ENCODE data around the gene FXR2.

FXR2 gene

GRCh38 chr17:7579001-7579833 lies 35.5 kb downstream of the FXR2 start, which contains the start of gene CD68:
Gene CD68, plus strand, starts transcription at chr17:7579638. Its CDS starts 40 bp downstream, at chr17:7579678.
- Histone ChIP-seq H3K36me3 (ENCODE audit: control insufficient read depth in 2 of 2, insufficient read depth in 1 of 2, low read length in 2 of 2) (peaks cover 36 to 75% of the 10 kb centered on the region in 2 experiments), H3K27ac (ENCODE audit: extremely low read depth, low read depth, low read length) (peak within 1 kb of the TSS; percentile 47), H3K9me3 (ENCODE audit: control insufficient read depth, insufficient read depth, low read depth, low read length) (no peaks in the 10 kb centered on the region), H3K4me3 (ENCODE audit: low read depth, low read length) (no peak within 1 kb of the TSS), H3K4me1 (ENCODE audit: control insufficient read depth, insufficient read depth, low read length) (peaks cover 11% of the 10 kb centered on the region; the same call in 1 of the 2 replicates)
- CTCF ChIA-PET, result interaction anchor here (2.3 to 2.6 kb wide), 2 partner anchors 10 to 109 kb away, joined by 7 to 11 read pairs; partner anchors contain the start of genes TP53 and WRAP53
- POLR2A ChIA-PET, result interaction anchor here (0.6 to 3.7 kb wide), 10 partner anchors 8 to 252 kb away, joined by 3 to 50 read pairs (median 6); partner anchors contain the start of genes POLR2A, SAT2, SENP3 and SOX15
- TF ChIP-seq ZNF837 (tag by site-specific recombination; IDR thresholded peaks at IDR 0.05) (no peak), PBX3 (CRISPR knock-in tag; IDR thresholded peaks at IDR 0.05) (no peak), ZNF626 (tag by site-specific recombination; IDR thresholded peaks at IDR 0.05) (no peak), ZNF366 (tag by site-specific recombination; conservative IDR thresholded peaks at IDR 0.05) (peak; percentile 82), ZNF560 (tag by site-specific recombination; IDR thresholded peaks at IDR 0.05; ENCODE audit: borderline replicate concordance) (no peak), ZNF513 (tag by site-specific recombination; IDR thresholded peaks at IDR 0.05) (no peak), ZNF24 (tag by site-specific recombination; IDR thresholded peaks at IDR 0.05) (no peak), ZNF521 (tag by site-specific recombination; IDR thresholded peaks at IDR 0.05) (no peak), ZNF768 (tag by site-specific recombination; IDR thresholded peaks at IDR 0.05) (no peak), BCL11B (tag by site-specific recombination; IDR thresholded peaks at IDR 0.05; ENCODE audit: low read depth) (no peak), HOXA7 (CRISPR knock-in tag; IDR thresholded peaks at IDR 0.05; ENCODE audit: borderline replicate concordance) (no peak), ZNF350 (tag by site-specific recombination; IDR thresholded peaks at IDR 0.05) (no peak), ATF2 (tag by site-specific recombination; IDR thresholded peaks at IDR 0.05; ENCODE audit: low read depth) (no peak), ZNF530 (tag by site-specific recombination; IDR thresholded peaks at IDR 0.05; ENCODE audit: low read depth) (no peak), KLF17 (tag by site-specific recombination; IDR thresholded peaks at IDR 0.05) (0 out of 2 replicates have a peak, but pooled peaks have one; percentile 78), SETDB1 (IDR thresholded peaks at IDR 0.05; ENCODE audit: insufficient read length, low read length) (no peak), ZNF580 (tag by site-specific recombination; IDR thresholded peaks at IDR 0.05) (no peak), ZNF324 (tag by site-specific recombination; IDR thresholded peaks at IDR 0.05) (no peak), ZNF2 (tag by site-specific recombination; IDR thresholded peaks at IDR 0.05) (no peak; the same call in 1 of the 2 replicates), ZNF48 (tag by site-specific recombination; IDR thresholded peaks at IDR 0.05) (no peak), ZNF391 (tag by site-specific recombination; IDR thresholded peaks at IDR 0.05; ENCODE audit: borderline replicate concordance, low read depth) (no peak), REST (tag by site-specific recombination; IDR thresholded peaks at IDR 0.05) (peak; percentile 20; the same call in 1 of the 2 replicates), ZNF394 (tag by site-specific recombination; IDR thresholded peaks at IDR 0.05; ENCODE audit: borderline replicate concordance) (0 out of 2 replicates have a peak, but pooled peaks have one; percentile 13), ZBTB49 (tag by site-specific recombination; IDR thresholded peaks at IDR 0.05; ENCODE audit: low read depth) (no peak)
